Left lung (tissue), 10 donors: ENCODE measurements around the gene NADK2. TPM values are rescaled to one million over a fixed set of nuclear protein-coding genes. Genes with fewer than 3 reads are reported as not detected.
A peak's percentile ranks its signal among the peaks of the same experiment; 100 is the strongest.

ENCODE experiments used
- ATAC-seq: fragments of 200-7000 bp; cut with Tn5 transposase; one replicate; pipeline ENCODE4 v1.9.1; 2020; ENCODE audit warnings: moderate library complexity
- DNase-seq, 4 donors: peaks; one replicate each; pipeline ENCODE4 v3.0.0-alpha.2; 2013 to 2020
- H3K27ac ChIP-seq, 2 donors: fragments of 200-600 bp; sonication (generic) in 1 of 2; one replicate each; pipeline versions ENCODE4 v1.5.0 to v1.8.0; 2020 to 2021
- H3K27me3 ChIP-seq, 2 donors: fragments of 200-600 bp; sonication (generic) in 1 of 2; one replicate each; pipeline versions ENCODE4 v1.5.0 to v1.8.0; 2020 to 2021
- H3K36me3 ChIP-seq, 2 donors: fragments of 200-600 bp; sonication (generic) in 1 of 2; one replicate each; pipeline versions ENCODE4 v1.5.0 to v1.8.0; 2020 to 2021
- H3K4me1 ChIP-seq, 2 donors: fragments of 200-600 bp; one replicate each; pipeline ENCODE4 v1.8.0; 2021
- H3K4me3 ChIP-seq, 2 donors: fragments of 200-600 bp; sonication (generic) in 1 of 2; one replicate each; pipeline versions ENCODE4 v1.5.0 to v1.8.0; 2020 to 2021; ENCODE audit warnings: mild to moderate bottlenecking in 1 of 2
- H3K9me3 ChIP-seq, 2 donors: fragments of 200-600 bp; sonication (generic) in 1 of 2; one replicate each; pipeline versions ENCODE4 v1.5.0 to v1.8.0; 2020 to 2021
- CTCF ChIP-seq, 2 donors: fragments of 200-600 bp; sonication (generic) in 1 of 2; IDR thresholded peaks; one replicate each; pipeline versions ENCODE4 v1.5.0 to v1.8.0; 2021; ENCODE audit warnings: antibody characterized with exemption in 2 of 2
- intact Hi-C, 2 donors: fragments of 100-400 bp; cut with DNase I; formaldehyde crosslinking; loops; one replicate each; pipeline versions ENCODE4 v1.11.2 to v1.14.2; 2022
- polyA plus RNA-seq, 6 donors: library from polyadenylated mRNA; unstranded; fragments of 120-200 nt; gene quantifications; one replicate each; pipeline ENCODE4 v1.2.1, GENCODE V29; 2013; ENCODE audit not compliant: insufficient read length in 6 of 6
- total RNA-seq, 2 donors: library from RNA; stranded (reverse); fragmentation: NEBNext Ultra II Directional; extraction: Animal tissue kit (Norgen Biotek cat#: 25700); gene quantifications; one replicate each; pipeline ENCODE4 v1.2.1, GENCODE V29; 2021
- donor health status: DM: no; HTN: yes; CAD: no.
- donor health status: DM: no; HTN: no; CAD: no.

Gene NADK2
- total and polyA plus RNA-seq, 8 donors: 23.8 to 57.2 (median 47.8) TPM

- DNase-seq: no peak
- intact Hi-C loops: no loop called here
- no peak for ATAC-seq
- no peaks in the 10 kb centered on the region for H3K9me3 ChIP-seq
- H3K27ac ChIP-seq: no peak overlapping the region
- H3K4me1 ChIP-seq: no peaks in the 10 kb centered on the region
- no peaks in the 10 kb centered on the region for H3K36me3 ChIP-seq
- no peak overlapping the region for H3K4me3 ChIP-seq
- no peak for TF ChIP-seq CTCF (IDR thresholded peaks at IDR 0.05)
- no peaks in the 10 kb centered on the region for H3K27me3 ChIP-seq
Observed at GRCh38 chr5:36250427-36250826, 8.7 kb upstream of the NADK2 start.

- Histone ChIP-seq H3K27ac (no peak overlapping the region), H3K4me3 (no peak overlapping the region), H3K4me1 (peaks cover 0 to 6% of the 10 kb centered on the region in 2 donors), H3K36me3 (no peaks in the 10 kb centered on the region), H3K9me3 (no peaks in the 10 kb centered on the region), H3K27me3 (no peaks in the 10 kb centered on the region)
- DNase-seq: peak in 1 of 4 donors; percentile 24
- TF ChIP-seq CTCF (IDR thresholded peaks at IDR 0.05): no peak
- intact Hi-C loops: no loop called here
- ATAC-seq: no peak
Observed at GRCh38 chr5:36246036-36246800, 4.5 kb upstream of the NADK2 start.

- no peak for TF ChIP-seq CTCF (IDR thresholded peaks at IDR 0.05)
- intact Hi-C loops: no loop called here
- no peaks in the 10 kb centered on the region for H3K36me3 ChIP-seq
- DNase-seq (no peak), ATAC-seq (no peak)
- H3K27ac ChIP-seq: no peak overlapping the region
- H3K9me3 ChIP-seq: no peaks in the 10 kb centered on the region
- no peak overlapping the region for H3K4me3 ChIP-seq
- H3K27me3 ChIP-seq: no peaks in the 10 kb centered on the region
- H3K4me1 ChIP-seq: peaks cover 16 to 26% of the 10 kb centered on the region in 2 donors
Observed at GRCh38 chr5:36244076-36244475, 2.4 kb upstream of the NADK2 start.

GRCh38 chr5:36243653-36244052, 1.9 kb upstream of the NADK2 start:
- Histone ChIP-seq H3K4me1 (peaks cover 20 to 30% of the 10 kb centered on the region in 2 donors), H3K9me3 (no peaks in the 10 kb centered on the region), H3K27ac (no peak overlapping the region), H3K27me3 (no peaks in the 10 kb centered on the region), H3K4me3 (no peak overlapping the region), H3K36me3 (no peaks in the 10 kb centered on the region)
- intact Hi-C loops: no loop called here
- TF ChIP-seq CTCF (IDR thresholded peaks at IDR 0.05): no peak
- ATAC-seq (no peak), DNase-seq (no peak)

- DNase-seq (peak in 1 of 4 donors; percentile 47), ATAC-seq (no peak)
- peak overlapping the region; percentile 70 to 88 for H3K4me3 ChIP-seq
- intact Hi-C loops: no loop called here
- TF ChIP-seq CTCF (IDR thresholded peaks at IDR 0.05): no peak
- peak overlapping the region; percentile 90 to 97 for H3K27ac ChIP-seq
- H3K9me3 ChIP-seq: no peaks in the 10 kb centered on the region
- H3K27me3 ChIP-seq: no peaks in the 10 kb centered on the region
- peaks cover 25 to 38% of the 10 kb centered on the region in 2 donors for H3K4me1 ChIP-seq
- H3K36me3 ChIP-seq: no peaks in the 10 kb centered on the region
Observed at GRCh38 chr5:36242534-36243485, 1.1 kb upstream of the NADK2 start.
